Measurements from ENCODE around the gene SPTY2D1.
"Not testable (repeated sequence)": the region's sequence is repeated elsewhere in the genome, so short reads cannot be mapped to it uniquely, and the experiment has no call there.

Gene SPTY2D1, protein sequence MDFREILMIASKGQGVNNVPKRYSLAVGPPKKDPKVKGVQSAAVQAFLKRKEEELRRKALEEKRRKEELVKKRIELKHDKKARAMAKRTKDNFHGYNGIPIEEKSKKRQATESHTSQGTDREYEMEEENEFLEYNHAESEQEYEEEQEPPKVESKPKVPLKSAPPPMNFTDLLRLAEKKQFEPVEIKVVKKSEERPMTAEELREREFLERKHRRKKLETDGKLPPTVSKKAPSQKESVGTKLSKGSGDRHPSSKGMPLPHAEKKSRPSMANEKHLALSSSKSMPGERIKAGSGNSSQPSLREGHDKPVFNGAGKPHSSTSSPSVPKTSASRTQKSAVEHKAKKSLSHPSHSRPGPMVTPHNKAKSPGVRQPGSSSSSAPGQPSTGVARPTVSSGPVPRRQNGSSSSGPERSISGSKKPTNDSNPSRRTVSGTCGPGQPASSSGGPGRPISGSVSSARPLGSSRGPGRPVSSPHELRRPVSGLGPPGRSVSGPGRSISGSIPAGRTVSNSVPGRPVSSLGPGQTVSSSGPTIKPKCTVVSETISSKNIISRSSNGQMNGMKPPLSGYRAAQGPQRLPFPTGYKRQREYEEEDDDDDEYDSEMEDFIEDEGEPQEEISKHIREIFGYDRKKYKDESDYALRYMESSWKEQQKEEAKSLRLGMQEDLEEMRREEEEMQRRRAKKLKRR

DNA sequence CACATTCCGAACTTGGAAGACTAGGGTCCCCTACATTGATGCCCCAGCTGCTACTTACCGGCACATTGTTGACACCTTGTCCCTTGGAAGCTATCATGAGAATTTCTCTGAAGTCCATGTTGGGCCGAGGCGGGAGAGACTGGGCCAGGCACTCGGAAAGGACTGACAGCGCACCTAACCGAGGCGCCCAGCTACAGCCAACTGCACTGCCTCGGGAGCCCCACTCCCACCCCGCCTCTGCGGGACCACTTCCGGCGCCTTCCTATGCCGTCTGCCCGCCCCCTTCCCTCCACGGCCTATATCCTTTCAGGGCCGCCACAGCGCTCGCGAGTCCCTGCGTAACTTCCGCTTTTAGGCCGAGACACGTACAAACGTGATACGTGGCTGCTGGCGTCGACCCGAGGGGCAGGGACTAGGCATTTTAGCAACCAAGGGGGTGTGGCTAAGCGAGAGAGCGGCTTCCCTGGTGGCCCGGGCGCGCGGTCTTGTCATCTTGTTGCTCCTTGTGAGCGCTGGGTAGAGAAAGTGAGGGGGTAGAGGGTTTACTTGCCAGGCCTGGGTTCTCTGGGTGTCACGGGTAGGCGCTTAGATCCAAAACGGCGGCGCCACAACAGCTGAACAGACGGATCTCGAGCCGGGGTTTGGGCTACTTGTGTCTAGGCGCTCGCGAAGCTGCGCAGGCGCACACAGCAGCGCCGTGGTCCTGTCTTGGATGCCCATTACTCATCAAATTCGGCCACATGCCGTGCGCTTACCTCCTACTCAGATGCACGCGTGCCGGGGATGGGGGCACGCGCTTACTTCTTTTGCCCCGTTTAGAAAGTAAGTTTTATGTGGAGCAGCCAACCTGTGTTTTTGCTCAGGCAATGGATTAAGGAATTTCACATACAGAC lies at the start of gene SPTY2D1:
Gene SPTY2D1 (minus strand): TSS at position 203 of the 893 bp plus-strand sequence. CDS start 85 bp downstream, at position 118.
- DNase-seq, result peak; percentile 100

DNA sequence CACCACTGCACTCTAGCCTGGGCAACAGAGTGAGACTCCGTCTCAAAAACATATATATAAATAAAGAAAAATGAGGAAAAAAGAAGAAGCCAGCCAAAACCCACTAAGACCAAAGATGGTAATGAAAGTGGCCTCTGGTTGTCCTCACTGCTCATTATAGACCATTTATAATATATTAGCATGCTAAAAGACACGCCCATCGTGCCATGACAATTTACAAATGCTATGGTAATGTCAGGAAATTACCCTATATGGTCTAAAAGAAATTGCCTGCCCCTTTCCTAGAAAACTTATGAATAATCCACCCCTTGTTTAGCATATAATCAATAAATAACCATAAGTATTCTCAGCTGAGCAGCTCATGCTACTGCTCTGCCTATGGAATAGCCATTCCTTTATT lies 48.3 kb upstream of the SPTY2D1 start:
- no peak for DNase-seq

DNA sequence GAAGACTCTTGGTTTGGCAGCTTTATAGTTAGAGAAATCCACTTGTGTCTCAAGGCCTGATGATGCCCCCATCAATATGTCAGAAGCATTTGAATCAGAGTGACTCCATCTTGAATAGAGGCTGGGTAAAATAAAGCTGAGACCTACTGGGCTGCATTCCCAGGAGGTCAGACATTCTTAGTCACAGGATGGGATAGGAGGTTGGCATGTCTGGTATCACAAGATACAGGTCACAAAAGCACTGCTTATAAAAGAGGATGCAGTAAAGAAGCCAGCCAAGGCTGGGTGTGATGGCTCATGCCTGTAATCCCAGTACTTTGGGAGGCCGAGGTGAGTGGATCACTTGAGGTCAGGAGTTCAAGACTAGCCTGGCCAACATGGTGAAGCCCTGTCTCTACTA lies 47.8 kb upstream of the SPTY2D1 start:
- not testable (repeated sequence) for DNase-seq

DNA sequence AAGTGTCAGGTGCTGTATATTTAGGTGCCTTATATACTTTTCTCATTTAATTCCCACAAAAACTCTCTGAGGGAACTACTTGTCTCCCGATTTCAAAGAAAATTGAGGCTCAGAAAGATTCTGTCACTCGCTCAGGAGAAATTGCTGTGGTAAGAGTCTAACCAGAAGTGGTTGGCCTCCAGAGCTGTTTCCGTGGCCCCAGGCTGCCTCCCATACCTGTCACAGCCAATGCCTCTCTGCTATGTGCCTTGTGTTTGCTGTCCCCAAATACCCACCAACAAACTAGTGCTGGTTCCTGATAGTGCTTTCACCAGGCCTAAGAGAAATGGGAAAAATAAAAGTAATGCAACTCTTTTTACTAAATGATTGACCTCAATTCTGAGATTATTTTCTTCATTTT lies 43.4 kb upstream of the SPTY2D1 start:
- no peak for DNase-seq

DNA sequence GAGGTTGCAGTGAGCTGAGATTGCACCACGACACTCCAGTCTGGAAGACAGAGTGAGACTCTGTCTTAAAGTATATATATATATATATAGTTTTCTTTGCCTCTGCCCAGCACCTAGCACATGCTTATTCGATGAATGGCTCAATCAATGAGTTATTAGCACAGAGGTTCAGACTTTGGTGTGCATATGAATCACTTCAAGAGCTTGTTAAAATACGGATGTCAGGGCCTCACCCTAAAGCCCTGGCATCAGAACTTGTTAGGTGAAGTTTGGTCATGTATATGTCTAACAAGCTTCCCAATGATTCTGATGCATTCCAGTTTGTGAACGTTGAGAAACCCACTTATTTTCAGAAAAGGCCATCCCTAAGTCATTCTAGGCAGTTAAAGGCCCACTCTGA lies 42.7 kb upstream of the SPTY2D1 start:
- DNase-seq, result no peak

DNA sequence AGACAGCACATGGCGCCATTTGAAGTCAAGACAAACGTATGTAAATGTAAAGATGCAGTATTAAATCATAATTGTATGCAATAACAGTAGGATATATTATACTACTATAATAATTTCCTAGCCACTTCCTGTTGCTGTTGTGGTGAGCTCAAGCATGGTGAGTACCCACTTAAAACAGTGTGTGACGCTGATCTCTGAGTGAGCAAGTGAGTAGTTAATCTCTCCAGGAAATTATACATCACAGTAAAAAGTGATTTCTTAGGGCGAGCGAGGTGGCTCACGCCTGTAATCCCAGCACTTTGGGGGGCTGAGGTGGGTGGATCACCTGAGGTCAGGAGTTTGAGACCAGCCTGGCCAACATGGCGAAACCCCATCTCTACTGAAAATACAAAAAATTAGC lies 38.1 kb upstream of the SPTY2D1 start:
- DNase-seq, result peak; percentile 28

DNA sequence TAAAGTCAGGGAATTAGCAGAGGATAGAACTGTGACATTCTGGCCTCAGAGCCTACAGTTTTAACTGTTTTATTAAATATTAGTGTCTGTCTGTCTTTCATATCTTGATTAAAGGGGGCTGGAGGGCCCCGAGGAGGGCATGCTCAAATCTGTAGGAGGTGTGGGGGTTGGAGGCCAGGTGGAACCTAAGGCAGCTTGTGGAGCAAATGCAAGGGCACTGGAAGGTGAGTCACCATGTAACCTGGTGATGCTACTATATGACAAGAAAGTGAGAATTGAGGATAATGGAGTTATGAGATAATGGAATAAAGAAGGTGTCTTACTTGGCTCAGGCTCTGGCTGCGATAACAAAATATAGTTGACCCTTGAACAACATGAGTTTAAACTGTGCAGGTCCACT lies 37.1 kb upstream of the SPTY2D1 start:
- DNase-seq, result no peak

DNA sequence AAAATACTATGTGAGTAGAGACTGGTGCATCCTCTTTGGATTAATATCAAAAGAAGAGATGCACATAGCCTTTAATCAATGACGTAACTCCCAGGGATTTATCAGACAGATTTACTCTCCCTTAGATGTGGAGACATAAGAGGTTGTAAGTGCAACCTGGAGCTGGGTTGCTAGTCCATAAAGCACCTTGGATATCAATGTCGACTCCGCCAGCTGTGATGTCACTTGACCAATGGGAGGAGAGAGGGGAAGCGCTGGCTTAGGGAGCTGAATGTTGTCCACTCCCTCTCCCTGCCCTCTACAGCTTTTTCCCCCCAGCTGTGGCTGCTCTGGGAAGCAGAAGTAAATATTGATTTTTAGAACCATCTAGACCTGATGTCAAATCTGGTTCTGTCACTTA lies 35.6 kb upstream of the SPTY2D1 start:
- no peak for DNase-seq

DNA sequence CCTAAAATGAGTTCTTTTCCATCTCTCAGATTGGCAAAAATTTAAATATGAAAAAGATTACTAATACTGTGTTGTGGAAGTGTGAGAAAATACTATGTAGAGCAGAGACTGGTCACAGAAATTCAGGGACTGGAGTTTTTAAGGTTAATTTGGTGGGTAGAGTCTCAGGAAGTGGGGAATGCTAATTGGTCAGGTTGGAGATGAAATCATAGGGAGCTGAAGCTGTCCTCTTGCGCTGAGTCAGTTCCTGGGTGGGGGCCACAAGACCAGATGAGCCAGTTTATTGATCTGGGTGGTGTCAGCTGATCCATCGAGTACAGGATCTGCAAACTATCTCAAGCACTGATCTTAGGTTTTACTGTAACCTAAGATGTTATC lies 35.1 kb upstream of the SPTY2D1 start:
- DNase-seq, result peak; percentile 9

DNA sequence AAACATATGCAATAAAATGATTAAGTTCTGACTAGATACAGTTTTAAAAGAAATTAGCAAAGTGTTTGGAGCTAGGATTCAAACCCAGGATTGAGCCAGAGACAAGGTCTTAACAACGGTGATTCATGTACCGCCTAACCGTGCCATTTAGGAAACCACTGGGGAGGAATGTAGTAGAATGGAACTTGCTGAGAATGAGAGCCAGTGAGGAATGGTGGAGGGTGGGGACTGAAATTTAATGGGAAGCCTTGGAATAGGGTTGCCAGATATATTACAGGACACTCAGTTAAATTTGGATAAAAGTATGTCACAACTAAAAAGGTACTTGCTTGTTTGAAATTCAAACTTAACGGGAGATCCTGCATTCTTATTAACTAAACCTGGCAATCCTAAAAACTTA lies 34.0 kb upstream of the SPTY2D1 start:
- peak; percentile 23 for DNase-seq

DNA sequence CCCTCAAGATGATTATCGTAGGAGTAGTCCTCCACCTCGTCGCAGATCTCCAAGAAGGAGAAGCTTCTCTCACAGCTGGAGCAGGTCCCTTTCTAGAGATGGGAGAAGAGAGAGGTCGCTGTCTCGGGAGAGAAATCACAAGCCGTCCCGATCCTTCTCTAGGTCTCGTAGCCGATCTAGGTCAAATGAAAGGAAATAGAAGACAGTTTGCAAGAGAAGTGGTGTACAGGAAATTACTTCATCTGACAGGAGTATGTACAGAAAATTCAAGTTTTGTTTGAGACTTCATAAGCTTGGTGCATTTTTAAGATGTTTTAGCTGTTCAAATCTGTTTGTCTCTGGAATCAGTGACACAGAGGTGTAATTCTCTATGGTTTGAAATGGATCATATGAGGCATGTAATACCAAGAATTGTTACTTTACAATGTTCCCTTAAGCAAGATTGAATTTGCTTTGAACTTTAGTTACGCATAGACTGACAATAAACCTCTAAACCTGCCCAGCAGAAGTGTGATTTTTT lies 31.3 kb upstream of the SPTY2D1 start:
- not testable (repeated sequence) for DNase-seq

DNA sequence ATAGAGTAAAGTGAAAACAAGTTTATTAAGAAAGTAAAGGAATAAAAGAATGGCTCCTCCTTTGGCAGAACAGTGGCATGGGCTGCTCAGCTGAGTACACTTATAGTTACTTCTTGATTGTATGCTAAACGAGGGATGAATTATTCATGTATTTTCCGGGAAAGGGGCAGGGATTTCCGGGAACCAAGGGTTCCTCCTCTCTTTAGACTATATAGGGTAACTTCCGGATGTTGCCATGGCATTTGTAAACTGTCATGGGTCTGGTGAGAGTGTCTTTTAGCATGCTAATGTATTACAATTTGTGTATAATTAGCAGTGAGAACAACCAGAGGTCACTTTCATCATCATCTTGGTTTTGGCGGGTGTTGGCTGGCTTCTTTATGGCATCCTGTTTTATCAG lies 23.5 kb upstream of the SPTY2D1 start:
- DNase-seq, result no peak

DNA sequence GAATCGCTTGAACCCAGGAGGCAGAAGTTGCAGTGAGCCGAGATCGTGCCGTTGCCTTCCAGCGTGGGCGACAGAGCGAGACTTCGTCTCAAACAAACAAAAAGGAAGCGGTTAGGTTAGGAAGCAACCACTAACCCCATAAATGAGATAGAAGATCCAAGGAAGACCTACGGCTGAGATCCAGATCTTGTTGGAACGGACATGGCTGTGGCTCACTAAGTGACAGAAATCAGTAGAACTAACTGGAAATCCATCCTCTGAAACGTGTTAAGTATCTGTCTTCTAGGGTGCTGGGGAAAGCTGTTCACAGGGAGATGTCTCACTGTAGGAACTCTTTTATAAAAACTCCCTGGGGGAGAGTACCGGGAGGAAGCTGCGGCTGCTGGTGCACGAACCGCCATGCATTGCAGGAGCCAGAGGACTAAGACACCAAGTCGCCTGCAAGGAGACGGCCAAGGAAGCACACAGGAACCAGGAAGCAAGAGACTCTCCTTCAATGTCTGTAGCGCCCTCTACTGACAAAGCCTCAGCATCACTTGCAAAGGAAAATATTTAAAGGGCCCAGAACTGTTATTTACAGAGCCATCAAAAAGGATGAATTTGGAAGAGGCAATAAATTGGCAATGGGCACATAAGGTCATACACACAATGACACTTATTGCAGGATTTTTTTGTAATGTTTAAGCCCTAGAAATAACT lies 16.9 kb upstream of the SPTY2D1 start:
- peak; percentile 63 for DNase-seq

DNA sequence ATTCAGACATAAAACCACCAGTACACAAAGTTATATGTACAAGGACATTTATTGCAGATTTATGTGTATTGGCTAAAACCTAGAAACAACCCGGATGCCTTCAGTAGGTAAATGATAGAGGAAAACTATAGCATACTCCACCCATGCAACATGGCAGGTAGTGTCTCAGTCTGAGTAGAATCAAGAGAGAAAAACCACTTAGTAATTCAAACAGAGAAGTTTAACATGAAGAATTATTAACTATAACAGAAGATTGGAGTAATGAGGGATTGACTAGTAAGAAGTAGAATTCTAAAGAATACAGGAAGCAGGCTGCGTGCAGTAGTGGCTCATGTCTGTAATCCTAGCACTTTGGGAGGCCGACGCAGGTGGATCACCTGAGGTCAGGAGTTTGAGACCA lies 16.2 kb upstream of the SPTY2D1 start:
- no peak for DNase-seq

DNA sequence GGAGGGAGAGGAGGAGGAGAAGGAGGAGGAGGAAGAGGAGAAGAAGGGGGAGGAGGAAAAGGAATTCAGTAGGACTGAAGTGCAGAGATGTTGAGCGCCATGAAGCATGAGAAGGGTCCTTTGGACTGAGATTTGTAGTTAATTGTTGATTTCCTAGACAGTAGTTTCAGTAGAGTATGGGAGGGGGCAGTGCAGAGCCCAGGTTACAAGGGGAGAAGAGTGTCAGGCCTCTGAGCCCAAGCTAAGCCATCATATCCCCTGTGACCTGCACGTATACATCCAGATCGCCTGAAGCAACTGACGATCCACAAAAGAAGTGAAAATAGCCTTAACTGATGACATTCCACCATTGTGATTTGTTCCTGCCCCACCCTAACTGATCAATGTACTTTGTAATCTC lies 8.9 kb upstream of the SPTY2D1 start:
- DNase-seq, result not testable (repeated sequence)

DNA sequence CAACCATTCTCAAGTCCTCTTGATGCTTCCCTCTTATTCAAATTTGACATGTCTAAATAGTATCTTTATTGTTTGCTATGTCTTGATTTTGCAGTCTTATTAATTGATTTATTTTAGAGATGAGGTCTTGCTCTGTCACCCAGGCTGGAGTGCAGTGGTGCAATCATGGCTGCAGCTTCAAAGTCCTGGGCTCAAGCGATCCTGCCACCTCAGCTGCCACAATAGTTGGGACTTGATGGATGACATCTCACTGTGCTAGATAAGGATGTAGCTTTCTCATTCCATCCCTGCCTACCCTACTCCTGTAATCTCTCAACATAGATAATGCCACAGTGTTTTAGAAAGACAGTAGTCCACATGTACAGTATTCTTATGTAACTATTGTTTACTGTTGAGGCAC lies 7.5 kb upstream of the SPTY2D1 start:
- DNase-seq, result no peak

DNA sequence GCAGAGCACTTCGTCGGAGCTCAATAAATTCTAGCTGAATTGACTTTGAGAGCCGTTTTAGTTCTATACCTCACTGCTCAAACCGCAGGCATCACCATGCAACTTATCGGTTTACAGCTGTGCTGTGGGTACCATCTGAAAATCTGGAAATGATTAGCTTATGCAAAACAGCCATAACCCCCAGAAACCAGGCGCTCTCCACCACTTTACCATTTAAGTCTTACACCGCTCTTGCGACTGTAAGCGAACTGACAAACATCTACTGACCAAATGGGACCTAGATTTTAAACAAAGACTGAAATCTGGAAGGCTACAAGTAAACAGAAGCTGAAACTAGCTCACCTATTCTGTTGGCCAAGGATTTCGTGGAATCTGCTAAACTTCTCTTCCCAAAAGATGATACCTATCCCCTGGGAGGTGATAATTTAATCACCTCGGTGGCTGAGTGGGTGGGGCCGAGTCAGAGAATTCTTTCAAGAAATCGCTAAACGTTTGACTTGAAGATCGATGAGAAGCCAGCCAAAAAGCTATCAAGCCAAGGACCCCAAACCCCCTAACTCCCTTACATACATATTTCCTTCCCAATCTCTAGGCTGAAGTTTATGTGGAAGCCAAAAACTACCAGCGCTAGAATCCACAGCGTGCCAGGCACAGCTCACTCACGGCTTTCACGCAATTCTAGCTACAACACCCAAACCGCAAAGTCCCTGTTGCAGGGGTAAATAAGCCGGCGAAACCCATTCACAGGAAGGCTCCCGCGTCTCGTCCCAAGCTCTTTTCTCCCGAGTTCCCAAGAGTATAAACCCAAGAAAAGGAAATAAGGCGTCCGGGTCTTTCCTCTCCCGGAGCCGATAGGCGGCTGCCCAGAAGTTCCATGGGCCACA lies 644 bp downstream of the SPTY2D1 start:
- peak; percentile 42 for DNase-seq

DNA sequence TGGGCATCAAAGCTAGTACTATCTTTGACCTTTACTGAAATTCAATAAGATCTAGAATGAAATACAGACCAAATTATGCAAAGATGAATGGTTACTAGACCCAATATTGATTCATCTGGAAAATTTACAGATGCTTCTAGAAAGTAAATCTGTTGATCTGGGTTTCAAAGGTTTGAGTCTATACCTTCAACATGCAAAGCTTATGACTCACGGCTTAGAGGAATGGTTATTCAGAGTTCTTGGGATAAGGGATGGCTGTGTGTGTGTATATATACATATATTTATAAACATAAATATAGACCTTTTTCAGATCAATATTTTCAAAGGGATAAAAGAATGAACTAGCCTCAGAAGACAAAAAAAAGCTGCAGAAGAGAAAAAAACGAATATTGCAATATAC lies 1.3 kb downstream of the SPTY2D1 start:
- DNase-seq, result no peak

DNA sequence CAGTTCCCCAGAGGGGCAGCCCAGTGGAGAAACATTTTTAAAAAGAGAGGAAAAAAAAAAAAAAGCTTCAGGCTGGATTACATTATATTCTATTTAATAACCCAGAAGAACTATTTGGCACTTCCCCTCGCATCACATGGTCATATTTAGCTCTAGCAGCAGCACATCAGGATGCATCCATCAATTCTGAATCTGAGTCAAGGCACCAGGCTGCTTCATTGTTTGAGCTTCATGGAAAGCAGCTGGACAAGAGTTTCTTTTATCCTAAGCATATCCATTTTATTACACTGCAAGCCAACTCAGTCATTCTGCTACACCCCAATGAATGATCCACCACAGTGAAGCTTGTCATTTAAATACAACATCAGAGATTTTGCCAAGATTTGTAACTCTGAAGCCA lies 10.0 kb downstream of the SPTY2D1 start:
- DNase-seq, result no peak

DNA sequence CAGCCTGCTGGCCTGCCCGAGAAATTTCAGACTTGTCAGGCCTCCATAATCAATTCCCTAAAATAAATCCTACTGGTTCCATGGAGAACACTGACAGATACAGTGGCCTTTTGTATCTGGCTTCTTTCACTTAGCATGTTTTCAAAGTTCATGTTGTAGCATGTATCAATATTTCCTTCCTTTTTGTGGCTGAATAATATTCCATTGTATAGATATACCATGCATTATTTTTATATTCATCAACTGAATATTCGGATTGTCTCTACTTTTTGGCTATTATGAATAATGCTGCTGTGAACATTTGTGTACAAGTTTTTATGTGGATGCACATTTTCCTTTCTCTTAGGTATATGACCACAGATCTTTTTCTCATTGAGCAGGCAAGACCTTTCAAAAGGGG lies 10.4 kb downstream of the SPTY2D1 start:
- no peak for DNase-seq

DNA sequence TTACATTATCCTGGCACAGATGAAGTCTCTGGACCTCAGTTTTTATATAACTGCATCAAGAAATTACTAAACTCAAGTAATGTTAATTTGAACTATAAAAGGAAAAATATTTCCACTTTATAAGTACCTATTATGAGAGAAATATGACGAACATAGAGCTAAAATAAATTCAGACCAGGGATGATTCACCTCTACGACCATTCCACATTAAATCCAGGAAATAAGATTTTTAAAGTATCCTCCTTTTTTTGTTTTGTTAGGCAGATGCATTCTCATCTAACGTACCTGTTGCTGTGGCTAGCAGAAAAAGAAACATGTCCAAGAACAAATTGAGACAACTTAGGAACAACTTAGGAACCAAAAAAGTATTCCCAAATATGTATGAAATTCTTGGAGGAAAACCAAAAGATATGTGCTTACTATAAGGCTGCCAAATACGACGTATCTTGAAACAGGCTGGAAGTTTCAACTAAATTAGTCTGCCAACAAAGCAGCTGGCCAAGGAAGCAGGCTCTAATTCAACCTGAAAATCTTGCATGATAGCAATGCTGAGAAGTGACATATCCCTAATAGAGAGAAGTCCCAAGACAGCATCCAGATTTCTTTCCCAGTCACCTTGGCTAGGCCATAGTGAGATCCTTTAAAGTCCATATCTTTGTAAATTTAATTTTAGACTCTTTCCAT lies 15.7 kb downstream of the SPTY2D1 start:
- DNase-seq, result peak; percentile 31
